ENCODE results near the gene TCL1B. TPM values are rescaled to one million over a fixed set of nuclear protein-coding genes. Genes with fewer than 3 reads are reported as not detected.

The TCL1B gene
- total RNA-seq, 6 experiments from 2014 or later: not detected

- Mint-ChIP-seq H3K27ac (no peak overlapping the region), H3K36me3 (ENCODE audit: low read depth) (no peaks in the 10 kb centered on the region), H3K9me3 (peaks cover 33% of the 10 kb centered on the region), H3K4me3 (no peak overlapping the region), H3K27me3 (ENCODE audit: insufficient read depth) (peaks cover 1% of the 10 kb centered on the region), H3K4me1 (ENCODE audit: low read depth) (no peaks in the 10 kb centered on the region)
- TF ChIP-seq CTCF (IDR thresholded peaks at IDR 0.05): no peak
- no peak for DNase-seq
Measured at GRCh38 chr14:95741781-95742180, 55.6 kb downstream of the TCL1B start.

Other genes with a start within 250 kb of the TCL1B start
- 10 to 100 TPM; 14.8 to 20.4 (median 16.3) TPM for gene SYNE3, start 169.8 kb upstream of the TCL1B start, total RNA-seq (2021; fragmentation: NEBNext Ultra II Directional; extraction: Animal tissue kit (Norgen Biotek cat#: 25700))
- gene GLRX5, start 151.4 kb upstream of the TCL1B start, total RNA-seq (2021; fragmentation: NEBNext Ultra II Directional; extraction: Animal tissue kit (Norgen Biotek cat#: 25700)): 10 to 100 TPM; 38.7 to 47.2 (median 43.8) TPM
- not detected for gene TCL1A, start 27.7 kb downstream of the TCL1B start, total RNA-seq (2021; fragmentation: NEBNext Ultra II Directional; extraction: Animal tissue kit (Norgen Biotek cat#: 25700))
- gene TUNAR, start 190.4 kb downstream of the TCL1B start, total RNA-seq (2021; fragmentation: NEBNext Ultra II Directional; extraction: Animal tissue kit (Norgen Biotek cat#: 25700)): not detected